Erythroblast (primary cell): Measurements from ENCODE around the gene UCN3.

Experiments
- GATA1 ChIP-seq: IDR thresholded peaks from 2 replicates; pipeline ENCODE4 v1.6.1; 2011; ENCODE audit warnings: low read depth, mild to moderate bottlenecking, control low read depth, low read length, moderate library complexity
- POLR2A ChIP-seq: IDR thresholded peaks from 2 replicates; pipeline ENCODE4 v1.6.1; 2011; ENCODE audit warnings: mild to moderate bottlenecking, low read length

GRCh38 chr10:5373891-5374611, 9.3 kb downstream of the UCN3 start:
- TF ChIP-seq POLR2A = no peak
- TF ChIP-seq GATA1 = no peak
